SW480 (cell line): ENCODE results near the gene C6orf15.
"Not testable (repeated sequence)": the region's sequence is repeated elsewhere in the genome, so short reads cannot be mapped to it uniquely, and the experiment has no call there.

ENCODE experiments used
- DNase-seq: peaks from one replicate; pipeline ENCODE4 v3.0.0-alpha.2; 2016; ENCODE audit warnings: low spot score

The C6orf15 gene

DNA sequence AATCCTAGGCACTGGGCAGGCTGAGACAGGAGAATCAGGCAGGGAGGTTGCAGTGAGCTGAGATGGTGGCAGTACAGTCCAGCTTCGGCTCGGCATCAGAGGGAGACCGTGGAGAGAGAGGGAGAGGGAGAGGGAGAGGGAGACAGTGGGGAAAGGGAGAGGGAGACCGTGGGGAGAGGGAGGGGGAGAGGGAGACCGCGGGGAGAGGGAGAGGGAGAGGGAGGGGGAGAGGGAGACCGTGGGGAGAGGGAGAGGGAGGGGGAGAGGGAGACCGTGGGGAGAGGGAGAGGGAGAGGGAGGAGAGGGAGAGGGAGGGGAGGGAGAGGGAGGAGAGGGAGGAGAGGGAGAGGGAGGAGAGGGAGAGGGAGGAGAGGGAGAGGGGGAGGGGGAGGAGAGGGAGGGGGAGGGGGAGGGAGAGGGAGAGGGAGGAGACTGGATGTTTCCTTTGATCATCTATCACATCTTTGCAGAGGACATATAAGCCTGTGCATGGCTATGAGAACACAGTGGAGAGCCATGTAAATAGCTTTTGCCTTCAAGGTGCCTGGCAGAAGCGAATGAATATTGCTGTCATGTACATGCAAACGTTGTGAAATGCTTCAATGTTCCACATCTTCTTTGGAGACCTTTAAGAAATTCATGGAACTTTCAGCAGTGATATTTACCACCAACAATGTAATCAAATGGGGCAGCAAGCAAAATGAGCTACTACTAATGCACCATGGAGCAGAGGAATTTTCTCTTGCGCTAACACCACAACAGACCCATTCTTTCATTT lies 44.3 kb downstream of the C6orf15 start:
- not testable (repeated sequence) for DNase-seq

DNA sequence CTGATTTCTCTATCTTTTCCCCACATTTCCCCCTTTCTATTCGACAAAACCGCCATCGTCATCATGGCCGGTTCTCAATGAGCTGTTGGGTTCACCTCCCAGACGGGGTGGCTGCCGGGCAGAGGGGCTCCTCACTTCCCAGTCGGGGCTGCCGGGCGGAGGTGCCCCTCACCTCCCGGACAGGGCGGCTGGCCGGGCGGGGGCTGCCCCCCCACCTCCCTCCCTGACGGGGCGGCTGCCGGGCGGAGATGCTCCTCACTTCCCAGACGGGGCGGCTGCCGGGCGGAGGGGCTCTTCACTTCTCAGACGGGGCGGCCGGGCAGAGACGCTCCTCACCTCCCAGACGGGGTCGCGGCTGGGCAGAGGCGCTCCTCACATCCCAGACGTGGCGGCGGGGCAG lies 45.3 kb downstream of the C6orf15 start:
- not testable (repeated sequence) for DNase-seq

DNA sequence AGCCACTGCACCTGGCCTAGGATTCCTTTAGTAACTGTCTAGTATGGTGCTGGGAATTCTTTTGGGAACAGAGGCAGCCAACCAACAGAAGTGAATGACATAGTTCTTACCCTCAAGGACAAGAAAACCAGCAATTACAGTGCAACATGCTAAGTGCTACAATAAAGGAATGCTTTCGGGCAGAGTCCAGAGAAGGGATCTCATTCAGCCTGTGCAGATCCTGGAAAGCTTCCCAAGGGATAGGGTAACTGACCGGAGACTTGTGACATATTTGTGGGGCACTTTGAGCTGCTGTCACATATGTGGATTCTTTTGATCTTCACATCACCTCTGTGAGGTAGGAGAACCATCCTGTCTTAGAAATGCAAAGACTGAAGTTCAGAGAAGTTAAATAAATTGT lies 46.8 kb downstream of the C6orf15 start:
- peak; percentile 45 for DNase-seq

DNA sequence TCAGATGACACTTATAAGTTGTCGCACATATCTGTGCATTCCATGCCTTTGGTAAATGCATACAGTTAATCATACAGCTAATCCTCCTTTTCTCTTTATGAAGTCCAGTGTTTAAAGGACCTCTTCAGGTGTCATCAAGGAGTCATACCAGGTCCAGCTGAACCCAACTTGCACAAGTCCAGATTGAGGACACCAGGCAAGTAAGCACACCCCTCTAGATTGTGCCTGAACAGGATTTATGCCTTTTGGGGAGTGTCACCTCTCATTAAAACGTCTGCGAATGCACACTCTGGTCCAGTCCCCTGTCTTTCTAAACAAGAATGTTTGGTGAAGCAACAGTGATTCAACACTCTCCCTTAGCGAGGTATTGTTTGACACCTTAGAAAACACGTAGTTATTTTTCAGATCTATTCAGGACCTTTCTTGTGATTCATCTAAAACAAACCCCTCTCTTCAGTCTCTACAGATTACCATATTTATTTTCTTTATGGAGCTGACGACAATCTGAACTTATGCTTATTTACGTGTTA lies 48.4 kb downstream of the C6orf15 start:
- no peak for DNase-seq
